Stimulated activated CD4-positive, alpha-beta T cell treated with anti-CD3 and anti-CD28 coated beads, Interleukin-1b, Interleukin-23, amount 100 ng/mL, for 48 hours (primary cell): ENCODE data around the gene AMIGO1.

Source experiments
- DNase-seq: peaks from one replicate; pipeline ENCODE4 v3.0.0-alpha.2; 2020

Gene AMIGO1, protein sequence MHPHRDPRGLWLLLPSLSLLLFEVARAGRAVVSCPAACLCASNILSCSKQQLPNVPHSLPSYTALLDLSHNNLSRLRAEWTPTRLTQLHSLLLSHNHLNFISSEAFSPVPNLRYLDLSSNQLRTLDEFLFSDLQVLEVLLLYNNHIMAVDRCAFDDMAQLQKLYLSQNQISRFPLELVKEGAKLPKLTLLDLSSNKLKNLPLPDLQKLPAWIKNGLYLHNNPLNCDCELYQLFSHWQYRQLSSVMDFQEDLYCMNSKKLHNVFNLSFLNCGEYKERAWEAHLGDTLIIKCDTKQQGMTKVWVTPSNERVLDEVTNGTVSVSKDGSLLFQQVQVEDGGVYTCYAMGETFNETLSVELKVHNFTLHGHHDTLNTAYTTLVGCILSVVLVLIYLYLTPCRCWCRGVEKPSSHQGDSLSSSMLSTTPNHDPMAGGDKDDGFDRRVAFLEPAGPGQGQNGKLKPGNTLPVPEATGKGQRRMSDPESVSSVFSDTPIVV

DNA sequence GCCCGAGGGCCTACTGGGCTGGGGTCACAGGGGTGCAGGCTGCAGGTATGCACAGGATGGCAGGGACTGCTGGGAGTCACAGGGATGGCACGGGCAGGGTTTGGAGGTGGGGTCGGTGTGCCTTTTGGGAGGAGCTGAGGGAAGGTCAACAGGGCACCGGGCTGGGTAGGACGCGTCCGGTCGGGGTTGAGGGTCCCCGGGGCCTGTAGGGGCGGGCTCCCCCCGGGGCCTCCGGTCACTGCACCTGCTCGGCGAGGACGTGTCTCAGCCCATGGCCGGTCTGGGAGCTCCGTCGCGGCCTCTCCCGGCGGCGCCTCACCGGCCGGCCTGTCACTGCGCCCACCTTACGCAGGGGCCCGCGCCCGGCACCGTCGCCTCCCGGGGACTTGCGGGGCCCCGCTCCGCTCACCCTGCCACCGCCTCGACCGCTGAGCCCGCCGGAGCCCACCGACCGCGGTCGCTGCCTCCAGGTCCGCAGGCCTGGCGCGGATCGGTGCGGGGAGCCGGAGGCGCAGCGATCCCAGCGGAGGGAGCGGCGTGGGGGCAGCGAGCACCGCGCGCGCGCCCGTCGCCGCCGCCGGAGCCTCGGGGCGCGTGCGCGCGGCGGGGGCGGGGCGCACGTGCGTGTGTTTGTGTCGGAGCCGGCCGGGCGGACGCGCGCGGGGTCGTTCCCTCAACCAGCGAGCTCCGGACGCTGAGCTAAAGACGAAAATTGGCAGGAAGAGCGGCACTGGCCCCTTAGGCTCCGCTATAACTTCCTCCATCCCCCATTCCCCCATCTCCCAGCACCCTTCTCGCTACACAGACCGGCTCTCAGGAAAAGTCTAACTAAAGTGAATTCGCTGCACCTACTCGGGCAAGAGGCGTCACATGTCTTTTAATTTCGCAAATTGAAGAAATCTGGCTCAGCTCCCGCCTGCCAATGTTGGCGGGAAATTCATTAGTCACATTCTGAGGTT, at the start of gene AMIGO1:
AMIGO1 (minus strand) TSS at position 552 of the 959 bp plus-strand sequence. CDS start 815 bp downstream, outside the sequence.
- DNase-seq = peak; percentile 44

DNA sequence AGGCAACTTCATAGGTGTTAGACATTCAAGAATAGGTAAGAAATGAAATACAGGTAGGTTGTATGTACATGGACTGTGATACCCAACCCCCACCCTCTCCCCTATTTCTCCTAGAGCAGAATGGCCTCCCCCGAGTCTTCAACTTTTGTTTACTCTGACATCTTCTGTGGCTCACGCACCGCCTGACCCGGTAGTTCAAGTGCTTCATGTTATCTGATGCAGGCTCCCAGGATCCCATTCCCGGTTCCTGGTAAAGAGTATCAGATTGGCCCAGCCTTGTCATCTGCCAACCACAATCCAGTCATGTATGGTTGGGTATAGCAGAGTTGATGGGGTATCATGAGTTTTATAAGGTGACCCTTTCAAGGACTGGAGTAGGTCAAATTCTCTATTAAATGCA, 48.0 kb upstream of the AMIGO1 start:
- DNase-seq = no peak

DNA sequence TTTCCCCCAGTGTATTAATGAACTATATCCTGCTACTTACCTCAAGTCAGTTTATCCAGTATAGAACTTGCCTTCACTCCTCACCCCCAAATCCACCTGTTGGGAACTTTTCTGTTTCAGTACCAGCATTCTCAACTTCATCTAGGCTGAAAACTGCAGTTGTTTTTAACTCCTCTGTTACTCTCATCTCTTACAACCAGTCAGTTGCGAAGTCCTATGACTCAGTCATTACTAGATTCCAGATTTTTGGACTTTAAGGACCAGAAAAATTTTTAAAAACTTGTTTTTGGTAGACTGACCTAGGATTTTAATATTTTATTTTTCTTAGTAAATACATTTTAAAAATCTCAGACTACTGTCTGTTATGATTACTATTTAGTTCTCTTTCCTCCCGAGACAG, 47.0 kb upstream of the AMIGO1 start:
- DNase-seq = no peak

DNA sequence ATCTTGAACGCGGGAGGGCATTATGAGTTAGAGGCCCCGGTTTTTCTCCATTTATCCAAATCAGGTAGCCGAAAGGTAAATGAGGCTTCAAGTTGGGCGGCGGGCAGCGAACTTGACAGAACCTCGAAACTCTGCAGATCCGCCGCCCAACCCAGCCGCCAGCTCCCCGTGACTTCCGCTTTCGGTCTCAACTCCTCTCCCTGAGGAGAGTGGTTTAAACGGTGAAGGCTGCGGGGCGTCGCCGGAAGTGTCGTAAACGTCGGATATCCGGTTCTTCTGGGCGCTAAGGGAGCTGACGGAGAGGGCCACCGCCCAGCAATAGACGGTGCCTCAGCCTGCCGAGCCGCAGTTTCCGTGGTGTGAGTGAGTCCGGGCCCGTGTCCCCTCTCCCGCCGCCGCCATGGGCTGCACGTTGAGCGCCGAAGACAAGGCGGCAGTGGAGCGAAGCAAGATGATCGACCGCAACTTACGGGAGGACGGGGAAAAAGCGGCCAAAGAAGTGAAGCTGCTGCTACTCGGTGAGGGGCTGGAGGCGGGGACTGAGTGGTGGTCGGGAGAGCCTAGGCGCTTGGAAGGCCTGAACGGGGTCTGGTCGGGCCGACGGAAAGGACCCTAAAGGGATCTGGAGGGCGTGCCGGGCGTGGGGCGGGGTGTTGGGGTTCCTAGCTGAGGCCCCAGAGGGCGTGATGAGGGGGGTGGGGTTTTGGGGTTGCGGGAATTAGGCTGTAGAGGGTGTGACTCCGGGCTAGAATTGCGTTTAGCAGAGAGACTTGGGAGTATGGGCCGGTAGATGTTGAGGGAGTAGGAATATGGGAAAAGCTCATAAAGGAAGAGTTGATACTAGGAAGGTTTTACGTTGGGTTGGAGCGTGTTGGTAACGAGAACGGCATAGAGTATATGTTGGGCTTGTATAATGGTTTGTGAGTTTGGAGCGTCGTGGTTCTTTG, 39.1 kb upstream of the AMIGO1 start, which contains the start of gene GNAI3:
GNAI3 (plus strand) TSS at position 295 of the 947 bp plus-strand sequence; CDS start at position 401, 106 bp downstream.
- peak; percentile 95 for DNase-seq

DNA sequence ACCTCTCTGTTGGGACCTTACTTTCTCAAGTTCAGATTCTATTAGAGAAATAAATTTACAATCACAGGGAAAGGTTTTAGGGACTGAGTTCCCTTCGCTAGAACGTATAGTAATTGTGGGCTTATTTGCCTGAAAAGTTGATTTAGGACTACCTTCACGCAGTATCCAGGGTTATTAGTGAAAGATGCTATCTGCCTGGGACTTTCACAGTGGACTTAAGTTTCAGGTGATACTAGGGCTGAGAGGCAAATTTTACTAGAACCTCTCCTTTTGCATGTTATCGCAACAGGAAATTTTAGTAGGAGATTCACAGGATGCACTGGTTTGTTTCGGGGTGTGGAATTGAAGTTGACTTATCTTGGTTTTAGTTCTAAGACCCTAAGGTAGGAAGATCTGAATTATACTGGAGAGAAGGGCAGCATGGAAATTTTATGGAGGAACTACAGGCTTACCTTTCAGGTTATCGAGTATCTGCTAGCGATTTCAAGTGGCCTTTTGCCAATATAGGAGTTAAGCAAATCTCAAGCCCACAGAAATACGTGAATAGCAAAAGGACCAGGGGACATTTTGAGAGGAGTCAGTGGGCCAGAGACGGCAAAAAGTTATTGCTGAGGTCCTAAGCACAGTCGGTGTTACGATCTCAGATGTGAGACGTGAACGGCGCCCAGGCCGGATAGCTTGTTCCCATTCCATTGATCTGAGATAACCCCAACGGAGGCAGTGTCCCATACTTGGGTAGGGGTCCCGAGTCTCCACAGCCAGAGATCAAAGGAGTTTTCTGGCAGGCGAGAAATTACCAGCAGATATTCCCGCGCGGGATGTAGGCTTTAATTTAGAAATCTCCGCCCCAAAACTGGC, 38.2 kb upstream of the AMIGO1 start:
- DNase-seq = peak; percentile 19

DNA sequence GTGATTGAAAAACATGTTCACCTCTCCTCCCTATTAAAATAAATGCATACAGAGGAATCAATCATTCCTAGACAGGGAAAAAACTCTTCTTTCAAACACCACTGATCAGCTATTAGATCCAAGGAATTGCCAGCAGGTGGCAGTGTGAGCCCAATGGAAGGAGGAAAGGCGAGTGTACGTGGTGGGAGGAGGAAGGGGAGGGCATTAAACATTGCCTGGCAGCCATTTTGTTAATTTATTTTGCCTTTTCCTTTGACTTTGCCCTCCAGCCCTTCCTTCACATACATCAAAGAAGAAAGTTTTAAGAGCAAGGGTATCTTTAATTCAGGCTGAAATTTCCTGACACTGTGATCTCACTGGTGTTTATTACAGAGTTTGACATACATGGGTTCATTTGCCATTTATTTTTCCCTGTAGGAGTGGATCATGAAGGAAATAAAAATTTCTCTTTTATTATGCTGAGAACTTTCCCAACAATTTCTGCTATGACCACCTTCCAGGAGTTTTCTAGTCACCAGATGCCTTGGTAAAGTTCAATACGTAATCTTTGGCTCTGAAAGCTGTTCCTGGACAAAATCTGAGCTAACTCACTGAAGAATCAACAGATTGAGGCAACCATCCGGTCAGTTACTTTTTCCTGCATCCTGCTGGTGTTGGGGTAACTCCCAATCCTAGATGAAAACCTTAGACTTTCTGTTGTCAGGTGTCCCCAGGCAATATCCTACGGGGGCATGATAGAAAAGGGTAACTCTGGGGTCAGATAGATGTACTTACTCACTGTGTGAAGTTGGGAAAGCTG, 37.0 kb upstream of the AMIGO1 start:
- DNase-seq = peak; percentile 88

DNA sequence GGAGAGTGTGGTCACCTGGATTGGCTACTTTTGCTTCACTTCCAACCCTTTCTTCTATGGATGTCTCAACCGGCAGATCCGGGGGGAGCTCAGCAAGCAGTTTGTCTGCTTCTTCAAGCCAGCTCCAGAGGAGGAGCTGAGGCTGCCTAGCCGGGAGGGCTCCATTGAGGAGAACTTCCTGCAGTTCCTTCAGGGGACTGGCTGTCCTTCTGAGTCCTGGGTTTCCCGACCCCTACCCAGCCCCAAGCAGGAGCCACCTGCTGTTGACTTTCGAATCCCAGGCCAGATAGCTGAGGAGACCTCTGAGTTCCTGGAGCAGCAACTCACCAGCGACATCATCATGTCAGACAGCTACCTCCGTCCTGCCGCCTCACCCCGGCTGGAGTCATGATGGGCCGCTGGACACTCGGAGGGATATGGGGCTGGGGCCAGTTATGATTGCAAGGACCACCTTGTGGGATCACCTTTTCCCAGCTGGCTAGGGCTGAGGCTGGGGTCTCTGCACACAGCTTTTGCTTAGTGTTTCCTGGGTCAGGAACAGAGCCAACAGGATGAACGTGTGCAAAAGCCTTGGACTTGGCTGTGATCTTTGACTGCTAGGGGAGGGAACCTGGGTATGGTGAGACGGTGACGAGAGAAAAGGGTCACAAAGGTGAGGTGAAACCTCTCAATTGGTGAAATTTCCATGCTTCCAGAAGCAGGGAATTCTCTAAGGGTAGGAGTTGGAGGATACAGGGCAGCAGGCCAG, 34.6 kb upstream of the AMIGO1 start:
- DNase-seq = no peak

DNA sequence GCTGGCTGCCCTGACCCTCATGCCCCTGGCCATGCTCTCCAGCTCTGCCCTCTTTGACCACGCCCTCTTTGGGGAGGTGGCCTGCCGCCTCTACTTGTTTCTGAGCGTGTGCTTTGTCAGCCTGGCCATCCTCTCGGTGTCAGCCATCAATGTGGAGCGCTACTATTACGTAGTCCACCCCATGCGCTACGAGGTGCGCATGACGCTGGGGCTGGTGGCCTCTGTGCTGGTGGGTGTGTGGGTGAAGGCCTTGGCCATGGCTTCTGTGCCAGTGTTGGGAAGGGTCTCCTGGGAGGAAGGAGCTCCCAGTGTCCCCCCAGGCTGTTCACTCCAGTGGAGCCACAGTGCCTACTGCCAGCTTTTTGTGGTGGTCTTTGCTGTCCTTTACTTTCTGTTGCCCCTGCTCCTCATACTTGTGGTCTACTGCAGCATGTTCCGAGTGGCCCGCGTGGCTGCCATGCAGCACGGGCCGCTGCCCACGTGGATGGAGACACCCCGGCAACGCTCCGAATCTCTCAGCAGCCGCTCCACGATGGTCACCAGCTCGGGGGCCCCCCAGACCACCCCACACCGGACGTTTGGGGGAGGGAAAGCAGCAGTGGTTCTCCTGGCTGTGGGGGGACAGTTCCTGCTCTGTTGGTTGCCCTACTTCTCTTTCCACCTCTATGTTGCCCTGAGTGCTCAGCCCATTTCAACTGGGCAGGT, 33.9 kb upstream of the AMIGO1 start:
- no peak for DNase-seq

DNA sequence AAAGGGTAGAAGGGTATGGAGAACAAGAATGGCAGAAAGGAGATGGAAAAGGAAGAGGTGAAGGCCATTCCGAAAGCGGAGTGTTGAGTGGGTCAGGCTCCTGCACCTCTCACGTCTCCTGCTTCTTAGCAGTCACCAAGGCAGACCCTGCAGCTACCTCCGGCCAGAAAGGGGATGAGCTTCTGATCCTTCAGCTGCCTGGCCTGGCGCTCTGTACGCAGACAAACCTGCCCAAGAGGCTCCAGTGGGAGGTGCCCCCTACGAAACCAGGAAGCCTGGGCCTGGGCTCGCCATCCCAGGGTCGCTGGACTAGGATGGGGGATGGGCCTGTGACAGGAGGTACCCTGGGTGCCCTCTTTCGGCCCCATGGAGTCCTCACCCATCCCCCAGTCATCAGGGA, 33.1 kb upstream of the AMIGO1 start:
- DNase-seq = no peak

DNA sequence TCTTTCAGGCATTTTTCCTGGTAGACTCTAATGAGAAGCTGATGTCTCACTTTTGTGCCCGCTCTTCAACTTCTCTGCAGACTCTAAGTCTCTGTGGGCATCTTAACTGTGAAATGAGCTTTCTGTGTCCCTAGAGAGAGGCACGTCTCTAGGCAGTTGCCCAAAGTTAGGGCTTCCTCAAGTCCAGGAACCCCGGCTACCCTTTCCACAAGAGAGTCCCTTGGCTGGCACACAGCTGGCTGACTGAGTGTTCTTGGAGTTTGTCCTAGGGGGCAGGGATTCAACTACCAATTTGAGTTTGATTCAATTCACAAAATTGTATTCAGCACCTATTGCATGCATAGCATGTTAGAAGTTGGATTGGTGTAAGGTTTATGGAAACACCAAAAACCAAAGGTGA, 31.6 kb upstream of the AMIGO1 start:
- DNase-seq = no peak

DNA sequence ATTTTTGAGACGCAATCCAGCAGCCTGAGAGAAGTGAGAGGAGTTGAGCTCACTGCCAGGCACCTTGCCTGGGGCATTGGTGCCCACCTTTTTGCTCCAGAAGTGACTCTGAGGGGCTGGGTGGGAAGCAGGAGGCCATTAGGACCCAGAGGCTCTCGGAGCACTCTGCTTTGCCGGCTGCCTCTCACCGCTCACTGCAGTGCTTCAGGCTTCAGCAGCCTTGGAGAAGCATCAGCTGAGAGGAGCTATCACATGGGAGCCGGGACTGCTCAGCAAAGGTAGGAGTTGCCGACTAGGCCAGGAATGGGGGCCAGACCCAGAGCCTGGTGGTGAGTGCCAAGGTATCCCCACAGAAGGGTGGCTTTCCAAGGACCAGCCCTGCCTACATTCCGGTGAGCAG, 30.1 kb upstream of the AMIGO1 start, which contains the start of gene GPR61:
GPR61 (plus strand) TSS at position 197 of the 400 bp plus-strand sequence. CDS start 3,151 bp downstream, outside the sequence.
- no peak for DNase-seq

DNA sequence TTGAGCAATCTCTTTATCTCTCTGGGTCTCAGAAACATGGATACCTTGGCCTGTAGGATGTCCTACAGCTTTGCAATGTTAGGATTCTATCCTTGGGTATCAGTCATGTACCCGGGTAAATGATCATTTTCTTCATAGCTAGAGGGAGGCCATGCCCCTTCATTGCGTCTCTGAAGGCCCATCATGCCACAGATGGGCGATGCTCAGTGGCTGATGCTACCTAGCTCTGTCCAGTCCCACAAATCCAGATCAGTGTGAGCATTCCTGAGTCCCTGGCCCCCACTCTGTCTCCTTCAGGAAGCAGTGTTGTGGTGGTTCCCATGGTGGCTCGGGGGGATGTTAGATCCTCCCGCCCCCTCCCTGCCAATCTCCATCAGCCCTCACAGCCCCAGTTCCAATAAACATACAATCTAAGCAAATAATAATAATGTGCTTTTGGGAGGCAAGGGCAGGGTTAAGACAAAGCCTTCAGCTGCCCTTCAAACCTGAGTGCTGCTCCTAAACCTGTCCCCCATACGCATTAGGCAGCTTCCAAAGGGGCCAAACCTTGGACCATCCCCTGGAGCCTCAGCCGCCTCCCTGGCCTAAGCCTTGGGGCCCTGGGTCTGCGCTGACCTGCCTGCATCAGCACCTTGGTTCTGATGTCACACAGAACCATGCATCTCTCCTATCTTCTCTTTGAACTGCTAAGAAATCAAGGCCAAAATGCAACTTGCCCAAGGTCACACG, 29.5 kb upstream of the AMIGO1 start:
- DNase-seq = no peak

DNA sequence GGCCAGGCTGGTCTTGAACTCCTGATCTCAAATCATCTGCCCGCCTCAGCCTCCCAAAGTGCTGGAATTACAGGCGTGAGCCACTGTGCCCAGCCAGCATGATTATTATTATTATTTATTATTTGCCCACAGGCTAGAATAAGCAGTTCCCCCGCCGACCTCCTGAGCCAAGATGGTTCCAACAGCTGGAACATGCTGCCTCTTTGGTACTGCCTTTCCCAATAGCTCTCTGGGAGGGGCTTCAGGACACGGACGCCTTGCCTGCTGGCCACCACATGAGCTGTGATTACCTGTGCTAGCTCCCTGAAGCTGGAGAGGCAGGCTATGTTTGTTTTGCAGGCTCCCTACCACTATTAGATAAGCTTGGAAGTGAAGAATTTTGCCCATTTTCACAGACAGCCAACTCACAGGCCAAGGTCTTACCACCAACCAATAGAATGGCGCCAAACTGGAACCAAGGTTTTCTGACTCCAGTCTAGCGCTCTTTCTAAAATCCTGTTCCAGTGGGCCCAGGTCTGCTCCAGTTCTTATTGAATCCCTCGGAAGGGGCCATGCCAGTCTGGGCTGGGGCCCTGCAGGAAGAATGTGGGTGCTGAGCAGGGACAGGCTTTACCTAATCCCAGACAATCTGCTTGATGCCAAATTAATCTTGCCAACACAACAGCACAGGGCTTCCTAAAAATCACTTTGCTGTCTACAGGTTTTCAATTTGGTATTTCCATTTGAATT, 28.1 kb upstream of the AMIGO1 start:
- DNase-seq = no peak

DNA sequence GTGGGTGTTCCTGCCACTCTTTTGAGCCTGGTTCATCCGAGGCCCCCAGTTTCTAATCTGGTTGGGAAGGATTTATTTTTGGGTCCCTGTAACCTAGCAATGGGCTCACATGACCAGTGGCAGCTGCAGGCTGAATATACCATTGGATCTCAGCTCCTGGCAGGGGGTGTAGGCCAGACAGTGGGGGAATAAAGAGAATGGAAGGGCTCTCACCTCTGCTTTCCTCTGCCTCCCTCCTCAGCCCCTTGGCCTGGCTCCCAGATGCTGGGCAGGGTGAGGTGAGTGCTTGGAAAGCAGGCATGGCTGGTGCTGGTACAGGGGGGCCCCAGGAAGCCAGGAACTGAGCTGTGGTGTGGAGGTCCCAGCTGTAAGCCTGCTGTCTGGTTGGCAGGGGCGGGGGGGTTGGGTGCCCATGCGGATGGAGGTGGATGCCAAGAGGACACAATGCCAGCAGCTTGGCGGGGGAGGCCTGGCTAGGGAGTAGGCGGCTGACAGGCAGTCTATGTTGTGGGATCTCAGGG, 26.5 kb upstream of the AMIGO1 start:
- no peak for DNase-seq

DNA sequence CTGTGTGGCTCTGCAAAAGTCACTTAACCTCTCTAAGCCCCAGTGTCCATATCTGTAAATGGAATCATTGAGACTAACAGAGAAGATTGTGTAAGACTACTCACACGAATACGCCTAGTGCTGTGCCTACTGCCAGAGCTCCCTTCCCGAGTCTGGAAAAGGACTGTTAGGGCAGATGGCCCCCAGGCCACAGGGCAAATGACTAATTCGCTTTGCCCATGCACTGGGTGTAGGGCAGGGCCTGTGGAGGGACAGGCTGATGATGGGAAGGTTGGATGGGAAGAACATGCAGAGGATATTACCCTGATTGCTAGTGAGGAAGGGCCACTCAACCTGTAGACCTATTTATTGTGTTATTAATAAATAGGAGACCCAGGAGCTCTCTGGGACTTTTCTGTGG, 26.0 kb upstream of the AMIGO1 start:
- no peak for DNase-seq

DNA sequence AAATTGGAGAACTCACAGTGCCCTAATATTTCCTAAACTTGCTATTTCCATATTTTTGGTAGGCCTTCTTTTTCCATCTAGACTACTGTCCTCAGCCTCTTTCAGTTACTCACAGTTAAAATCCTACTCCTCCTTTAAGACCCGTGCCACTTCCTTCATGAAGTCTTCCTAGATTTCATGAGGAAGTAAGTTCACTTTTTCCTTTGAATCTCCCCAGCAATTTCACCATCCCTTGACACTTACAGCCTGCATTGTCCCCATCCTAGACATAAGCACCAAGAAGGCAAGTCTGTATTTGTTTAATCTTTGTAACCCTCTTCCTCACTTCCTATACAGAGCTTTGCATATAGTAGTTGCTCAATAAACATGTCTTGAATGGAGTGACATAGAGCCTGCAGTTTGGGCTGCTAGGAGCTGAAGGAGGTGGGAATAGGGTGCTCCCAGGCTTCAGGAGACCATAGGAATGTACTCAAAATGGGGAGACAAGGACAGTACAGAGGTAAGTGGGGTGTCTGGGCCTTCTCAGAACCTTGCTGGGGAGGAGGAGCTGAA, 24.9 kb upstream of the AMIGO1 start:
- no peak for DNase-seq
